NAMALWA (cell line): ENCODE measurements around the gene CES5A.
"Not testable (repeated sequence)": the region's sequence is repeated elsewhere in the genome, so short reads cannot be mapped to it uniquely, and the experiment has no call there.

ENCODE experiments used
- DNase-seq: peaks from one replicate; pipeline ENCODE4 v3.0.0-alpha.2; 2015; ENCODE audit warnings: low spot score

Gene CES5A

GRCh38 chr16:55873122-55873521 is 2.1 kb downstream of the CES5A start:
- no peak for DNase-seq

- DNase-seq: no peak
Measured at GRCh38 chr16:55872130-55872529, 3.0 kb downstream of the CES5A start.

GRCh38 chr16:55871411-55872038 is 3.6 kb downstream of the CES5A start:
- DNase-seq: no peak

- DNase-seq: no peak
Measured at GRCh38 chr16:55868980-55869379, 6.2 kb downstream of the CES5A start.

- no peak for DNase-seq
Measured at GRCh38 chr16:55868137-55868536, 7.0 kb downstream of the CES5A start.

- no peak for DNase-seq
Measured at GRCh38 chr16:55861288-55861687, 13.9 kb downstream of the CES5A start.

- not testable (repeated sequence) for DNase-seq
Measured at GRCh38 chr16:55857650-55858049, 17.5 kb downstream of the CES5A start.

GRCh38 chr16:55856950-55857349 is 18.2 kb downstream of the CES5A start:
- DNase-seq: no peak

GRCh38 chr16:55853114-55853513 is 22.1 kb downstream of the CES5A start:
- DNase-seq: no peak

- DNase-seq: no peak
Measured at GRCh38 chr16:55849536-55849935, 25.6 kb downstream of the CES5A start.

GRCh38 chr16:55846598-55847346 is 28.4 kb downstream of the CES5A start:
- DNase-seq: no peak

GRCh38 chr16:55843105-55843395 is 32.1 kb downstream of the CES5A start:
- DNase-seq: no peak

GRCh38 chr16:55842369-55843104 is 32.6 kb downstream of the CES5A start:
- peak; percentile 60 for DNase-seq

- no peak for DNase-seq
Measured at GRCh38 chr16:55839115-55839514, 36.1 kb downstream of the CES5A start.

- DNase-seq: no peak
Measured at GRCh38 chr16:55836158-55836611, 39.0 kb downstream of the CES5A start.

GRCh38 chr16:55835581-55835980 is 39.6 kb downstream of the CES5A start:
- DNase-seq: no peak

- not testable (repeated sequence) for DNase-seq
Measured at GRCh38 chr16:55835173-55835572, 40.0 kb downstream of the CES5A start.

GRCh38 chr16:55834049-55834448 is 41.1 kb downstream of the CES5A start:
- no peak for DNase-seq

GRCh38 chr16:55832773-55833691 is 42.1 kb downstream of the CES5A start, which contains the start of gene CES1:
Gene CES1, minus strand, starts transcription at chr16:55833096. Its CDS starts 41 bp downstream, at chr16:55833055.
- no peak for DNase-seq

GRCh38 chr16:55832425-55832772 is 42.8 kb downstream of the CES5A start:
- DNase-seq: no peak

- no peak for DNase-seq
Measured at GRCh38 chr16:55830658-55831294, 44.4 kb downstream of the CES5A start.

- DNase-seq: not testable (repeated sequence)
Measured at GRCh38 chr16:55829232-55829631, 45.9 kb downstream of the CES5A start.
